T-helper 1 cell treated with Interleukin-12 subunit alpha and Interleukin-12 subunit beta and Interleukin-4 antibody, amounts not matched to agents 30 μg/mL and 1 μg/mL, for 36 hours (primary cell): ENCODE results near the gene LTBP1.

Experiments used
- H3K27ac Mint-ChIP-seq: one replicate; pipeline ENCODE4 v1.8.0; 2021; ENCODE audit warnings: mild to moderate bottlenecking, mixed read lengths
- H3K27me3 Mint-ChIP-seq: one replicate; pipeline ENCODE4 v1.8.0; 2021; ENCODE audit warnings: low read depth, mixed read lengths
- H3K36me3 Mint-ChIP-seq: one replicate; pipeline ENCODE4 v1.8.0; 2021; ENCODE audit warnings: low read depth, mixed read lengths
- H3K4me1 Mint-ChIP-seq: one replicate; pipeline ENCODE4 v1.8.0; 2021; ENCODE audit warnings: low read depth, mixed read lengths
- H3K4me3 Mint-ChIP-seq: one replicate; pipeline ENCODE4 v1.8.0; 2021; ENCODE audit warnings: mild to moderate bottlenecking, moderate library complexity, mixed read lengths
- H3K9me3 Mint-ChIP-seq: one replicate; pipeline ENCODE4 v1.8.0; 2021; ENCODE audit warnings: mixed read lengths

LTBP1 gene

GRCh38 chr2:33272001-33272400 is 325.2 kb downstream of the LTBP1 start:
- Mint-ChIP-seq H3K4me1 (peaks cover 2% of the 10 kb centered on the region), H3K4me3 (no peak overlapping the region), H3K27me3 (peaks cover 5% of the 10 kb centered on the region), H3K27ac (no peak overlapping the region), H3K36me3 (no peaks in the 10 kb centered on the region), H3K9me3 (no peaks in the 10 kb centered on the region)

DNA sequence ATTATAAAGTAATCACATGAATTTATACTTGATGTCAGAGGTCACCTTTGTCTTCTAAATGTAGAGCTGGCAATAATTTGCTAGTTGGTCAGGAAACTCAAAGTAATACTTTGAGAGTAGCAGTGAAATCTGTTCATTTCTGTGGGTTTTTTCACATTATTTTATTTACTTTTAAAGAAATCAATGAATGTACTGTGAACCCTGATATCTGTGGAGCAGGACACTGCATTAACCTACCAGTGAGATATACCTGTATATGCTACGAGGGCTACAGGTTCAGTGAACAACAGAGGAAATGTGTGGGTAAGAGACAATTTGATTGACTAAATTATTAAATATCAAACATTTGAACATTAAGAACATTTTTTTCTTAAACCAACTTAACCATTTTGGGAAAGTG is 326.7 kb downstream of the LTBP1 start:
- H3K9me3 Mint-ChIP-seq = no peaks in the 10 kb centered on the region
- H3K4me3 Mint-ChIP-seq = no peak overlapping the region
- H3K27ac Mint-ChIP-seq = no peak overlapping the region
- H3K27me3 Mint-ChIP-seq = peaks cover 5% of the 10 kb centered on the region
- H3K36me3 Mint-ChIP-seq = no peaks in the 10 kb centered on the region
- peaks cover 2% of the 10 kb centered on the region for H3K4me1 Mint-ChIP-seq

GRCh38 chr2:33274524-33274923 is 327.8 kb downstream of the LTBP1 start:
- Mint-ChIP-seq H3K4me1 (peaks cover 2% of the 10 kb centered on the region), H3K27me3 (peaks cover 4% of the 10 kb centered on the region), H3K4me3 (no peak overlapping the region), H3K27ac (no peak overlapping the region), H3K36me3 (no peaks in the 10 kb centered on the region), H3K9me3 (no peaks in the 10 kb centered on the region)

- peaks cover 2% of the 10 kb centered on the region for H3K4me1 Mint-ChIP-seq
- H3K27me3 Mint-ChIP-seq = peaks cover 6% of the 10 kb centered on the region
- no peaks in the 10 kb centered on the region for H3K9me3 Mint-ChIP-seq
- H3K4me3 Mint-ChIP-seq = no peak overlapping the region
- H3K27ac Mint-ChIP-seq = no peak overlapping the region
- no peaks in the 10 kb centered on the region for H3K36me3 Mint-ChIP-seq
Measured at GRCh38 chr2:33275689-33276444, 329.1 kb downstream of the LTBP1 start.

DNA sequence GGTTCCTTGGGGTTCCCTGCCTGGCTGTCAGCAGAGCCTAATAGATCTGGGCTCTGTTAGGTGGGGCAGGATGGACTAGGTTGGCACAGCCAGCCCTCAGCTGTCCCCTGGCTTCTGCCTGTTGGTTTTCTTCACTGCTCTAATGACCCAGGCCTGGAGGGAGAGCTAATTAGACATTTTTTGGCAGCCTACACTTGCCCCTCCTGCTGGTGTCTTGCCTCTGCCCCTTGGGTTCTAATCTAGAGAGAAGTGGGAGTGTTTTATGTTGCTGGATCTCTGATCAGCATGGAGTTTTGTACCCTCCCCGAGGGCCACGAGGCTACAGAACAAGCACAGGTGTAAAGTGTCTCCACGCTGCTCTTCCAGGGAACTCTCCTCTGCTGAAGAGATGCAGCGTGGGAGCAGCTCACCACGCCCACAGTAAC is 330.3 kb downstream of the LTBP1 start:
- H3K4me1 Mint-ChIP-seq = peaks cover 2% of the 10 kb centered on the region
- no peak overlapping the region for H3K4me3 Mint-ChIP-seq
- peaks cover 6% of the 10 kb centered on the region for H3K27me3 Mint-ChIP-seq
- H3K27ac Mint-ChIP-seq = no peak overlapping the region
- H3K9me3 Mint-ChIP-seq = no peaks in the 10 kb centered on the region
- no peaks in the 10 kb centered on the region for H3K36me3 Mint-ChIP-seq

DNA sequence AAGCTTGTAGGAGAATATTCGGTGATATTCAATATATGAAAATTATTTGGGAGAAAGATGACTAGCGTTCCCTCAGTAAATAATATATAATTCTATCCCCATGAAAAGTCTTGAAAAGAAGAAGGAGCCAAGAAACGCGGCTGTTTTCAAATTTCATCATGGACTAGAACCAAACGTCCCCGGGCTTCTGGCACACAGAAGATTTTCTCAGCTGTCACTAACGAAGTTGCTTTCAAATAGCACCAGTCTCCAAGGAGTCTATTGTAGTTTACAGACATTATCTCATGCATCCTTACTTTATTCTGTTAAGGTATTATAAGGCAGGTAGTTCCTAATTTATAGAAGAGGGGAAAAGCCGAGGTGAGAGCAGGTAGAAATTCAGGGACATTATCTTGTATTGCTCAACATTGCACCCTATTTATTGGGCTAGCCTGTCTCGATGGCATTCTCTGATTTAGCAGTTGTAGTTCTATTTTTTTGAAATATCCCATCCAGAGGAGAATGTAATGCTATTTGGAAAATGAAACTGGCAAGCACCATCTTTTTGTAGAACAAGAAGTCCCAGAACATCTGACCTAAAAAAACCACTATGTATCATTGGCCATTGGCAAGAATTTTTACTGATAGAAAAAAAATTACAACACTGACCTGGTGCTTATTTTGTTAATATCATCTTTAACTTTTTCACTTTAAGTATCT is 331.6 kb downstream of the LTBP1 start:
- Mint-ChIP-seq H3K27me3 (peaks cover 4% of the 10 kb centered on the region), H3K9me3 (no peaks in the 10 kb centered on the region), H3K4me1 (no peaks in the 10 kb centered on the region)

DNA sequence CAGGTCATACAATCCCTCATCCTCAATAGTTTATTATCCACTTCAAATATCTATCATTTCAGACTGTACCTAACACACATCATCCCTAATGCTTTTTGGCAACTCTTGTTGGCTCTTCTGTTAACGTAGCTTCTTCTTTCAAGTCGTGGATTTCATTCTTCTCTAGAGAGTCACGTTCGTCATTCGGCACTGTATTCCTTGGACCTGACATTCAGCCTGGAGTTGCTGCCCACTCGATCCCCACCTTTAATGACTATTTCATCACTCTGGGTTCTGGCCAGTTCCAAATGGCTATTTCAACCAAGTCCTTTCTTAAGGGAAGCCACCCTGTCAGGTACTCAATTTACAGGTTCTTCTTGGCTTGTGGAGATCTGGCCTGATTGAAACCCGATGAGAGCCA is 337.5 kb downstream of the LTBP1 start:
- H3K9me3 Mint-ChIP-seq = no peaks in the 10 kb centered on the region
- H3K27ac Mint-ChIP-seq = no peak overlapping the region
- peaks cover 4% of the 10 kb centered on the region for H3K27me3 Mint-ChIP-seq
- H3K4me1 Mint-ChIP-seq = no peaks in the 10 kb centered on the region
- H3K4me3 Mint-ChIP-seq = no peak overlapping the region
- no peaks in the 10 kb centered on the region for H3K36me3 Mint-ChIP-seq

More for the DNA sequence above, 331.6 kb downstream of the LTBP1 start:
- Mint-ChIP-seq H3K36me3 (no peaks in the 10 kb centered on the region), H3K27ac (no peak overlapping the region), H3K4me3 (no peak overlapping the region)

DNA sequence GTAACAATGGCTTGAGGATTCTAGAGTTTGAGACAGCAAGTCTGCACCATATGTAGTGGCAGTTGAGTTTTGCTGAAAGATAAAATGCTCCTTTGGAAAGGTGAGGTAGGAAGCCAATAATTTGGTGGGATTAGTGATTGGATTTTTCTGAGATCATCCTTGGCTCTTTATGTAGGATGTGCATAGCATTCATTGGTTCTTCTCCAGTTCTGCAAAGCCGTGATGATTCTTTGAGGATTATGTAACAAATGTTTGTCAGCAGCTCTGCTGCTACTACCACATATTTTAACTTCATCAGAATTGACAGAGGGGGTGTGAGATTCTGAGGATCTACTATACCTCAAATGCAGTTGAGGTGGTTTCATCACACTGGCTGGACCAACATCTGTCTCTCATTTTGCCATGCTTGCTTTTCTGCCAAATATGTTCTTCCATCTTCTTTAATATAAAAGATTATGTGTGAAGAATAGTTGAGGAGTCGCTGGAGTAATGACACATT is 340.8 kb downstream of the LTBP1 start:
- H3K4me1 Mint-ChIP-seq = no peaks in the 10 kb centered on the region
- H3K27ac Mint-ChIP-seq = no peak overlapping the region
- H3K4me3 Mint-ChIP-seq = no peak overlapping the region
- no peaks in the 10 kb centered on the region for H3K9me3 Mint-ChIP-seq
- H3K27me3 Mint-ChIP-seq = peaks cover 4% of the 10 kb centered on the region
- H3K36me3 Mint-ChIP-seq = no peaks in the 10 kb centered on the region

- no peaks in the 10 kb centered on the region for H3K9me3 Mint-ChIP-seq
- H3K27ac Mint-ChIP-seq = no peak overlapping the region
- peaks cover 4% of the 10 kb centered on the region for H3K27me3 Mint-ChIP-seq
- no peaks in the 10 kb centered on the region for H3K36me3 Mint-ChIP-seq
- no peaks in the 10 kb centered on the region for H3K4me1 Mint-ChIP-seq
- no peak overlapping the region for H3K4me3 Mint-ChIP-seq
Measured at GRCh38 chr2:33288011-33288410, 341.3 kb downstream of the LTBP1 start.

GRCh38 chr2:33289961-33290360 is 343.2 kb downstream of the LTBP1 start:
- Mint-ChIP-seq H3K27me3 (peaks cover 4% of the 10 kb centered on the region), H3K9me3 (no peaks in the 10 kb centered on the region), H3K27ac (no peak overlapping the region), H3K36me3 (no peaks in the 10 kb centered on the region), H3K4me3 (no peak overlapping the region), H3K4me1 (no peaks in the 10 kb centered on the region)

DNA sequence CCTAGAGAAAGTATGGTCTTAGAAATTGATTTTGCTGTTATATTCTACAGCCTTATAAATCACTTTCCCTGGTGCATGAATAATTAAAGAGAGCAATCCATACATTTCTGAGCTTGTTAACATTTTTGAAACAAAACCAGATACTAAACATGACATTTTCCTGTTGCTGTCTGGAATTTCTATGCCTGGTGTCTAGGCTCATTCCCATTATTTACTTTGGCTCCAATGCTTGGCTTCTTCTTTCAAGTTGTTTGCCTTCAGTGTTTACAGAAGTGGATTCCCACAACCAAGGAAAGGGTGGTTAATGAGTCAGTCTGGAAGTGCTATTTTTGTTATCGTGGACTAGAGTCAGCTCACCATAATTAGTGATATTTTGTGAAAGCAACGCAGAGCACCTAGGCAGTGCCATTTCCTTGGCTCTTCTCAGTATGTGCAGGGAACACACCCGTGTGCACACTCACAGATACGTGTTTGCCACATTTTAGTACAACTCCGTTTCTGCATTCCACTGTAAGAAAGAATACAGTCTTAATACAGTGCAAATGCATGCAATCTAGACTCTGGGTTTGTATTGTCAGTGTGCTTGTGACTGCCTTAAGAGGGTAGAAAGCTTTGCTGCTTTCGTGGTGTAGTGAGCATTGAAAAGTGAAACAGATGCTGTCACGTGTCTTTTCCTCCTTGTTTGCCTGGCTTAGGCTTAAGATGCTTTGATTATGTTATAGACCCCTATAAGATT is 344.7 kb downstream of the LTBP1 start:
- H3K9me3 Mint-ChIP-seq = no peaks in the 10 kb centered on the region
- no peak overlapping the region for H3K4me3 Mint-ChIP-seq
- peaks cover 4% of the 10 kb centered on the region for H3K27me3 Mint-ChIP-seq
- no peak overlapping the region for H3K27ac Mint-ChIP-seq
- H3K36me3 Mint-ChIP-seq = no peaks in the 10 kb centered on the region
- H3K4me1 Mint-ChIP-seq = no peaks in the 10 kb centered on the region

DNA sequence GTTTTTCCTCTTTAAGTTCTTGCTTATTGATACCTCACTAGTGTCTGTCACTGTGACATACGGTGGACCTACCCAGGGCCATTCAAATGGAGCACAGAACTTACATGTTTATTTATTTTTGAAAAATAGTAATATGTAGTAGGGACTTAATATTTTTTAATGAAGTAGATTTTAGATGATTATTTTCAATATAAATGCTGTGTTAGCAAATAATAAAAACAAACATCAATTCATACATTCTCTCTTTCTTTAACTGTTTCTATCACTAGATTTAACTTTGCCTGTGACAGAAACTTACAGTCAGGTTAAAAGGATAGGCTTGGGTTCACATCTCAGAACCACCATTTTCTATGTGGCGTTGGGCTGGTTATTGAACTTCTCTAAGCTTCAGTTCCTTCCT is 345.3 kb downstream of the LTBP1 start:
- no peaks in the 10 kb centered on the region for H3K9me3 Mint-ChIP-seq
- peaks cover 4% of the 10 kb centered on the region for H3K27me3 Mint-ChIP-seq
- H3K36me3 Mint-ChIP-seq = no peaks in the 10 kb centered on the region
- H3K4me3 Mint-ChIP-seq = no peak overlapping the region
- no peak overlapping the region for H3K27ac Mint-ChIP-seq
- no peaks in the 10 kb centered on the region for H3K4me1 Mint-ChIP-seq

DNA sequence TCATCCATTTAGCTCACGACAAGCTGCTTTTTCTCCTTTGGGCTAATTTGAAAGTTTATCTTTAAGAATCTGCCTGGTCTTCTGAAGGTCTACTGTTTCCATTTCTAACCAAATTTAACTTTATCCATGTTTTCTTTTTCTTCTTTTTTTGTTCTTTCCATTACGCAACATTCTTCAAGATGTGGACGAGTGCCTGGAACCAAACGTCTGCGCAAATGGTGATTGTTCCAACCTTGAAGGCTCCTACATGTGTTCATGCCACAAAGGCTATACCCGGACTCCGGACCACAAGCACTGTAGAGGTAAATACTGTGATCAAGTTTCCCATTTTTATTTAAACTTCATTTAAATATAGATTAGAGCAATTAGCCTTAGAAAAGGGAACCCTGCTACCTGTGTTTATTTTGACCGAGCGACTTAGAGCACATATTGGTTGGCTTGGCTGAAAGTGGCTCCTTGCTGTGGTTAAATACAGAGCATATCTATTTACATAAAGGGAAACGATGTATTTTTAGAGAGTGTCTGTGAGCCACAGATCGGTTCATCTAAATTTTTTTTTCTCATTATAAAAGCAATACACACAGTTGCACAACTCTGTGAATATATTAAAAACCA is 346.3 kb downstream of the LTBP1 start:
- Mint-ChIP-seq H3K4me3 (no peak overlapping the region), H3K27ac (no peak overlapping the region), H3K36me3 (no peaks in the 10 kb centered on the region), H3K27me3 (peaks cover 4% of the 10 kb centered on the region), H3K9me3 (no peaks in the 10 kb centered on the region), H3K4me1 (no peaks in the 10 kb centered on the region)

DNA sequence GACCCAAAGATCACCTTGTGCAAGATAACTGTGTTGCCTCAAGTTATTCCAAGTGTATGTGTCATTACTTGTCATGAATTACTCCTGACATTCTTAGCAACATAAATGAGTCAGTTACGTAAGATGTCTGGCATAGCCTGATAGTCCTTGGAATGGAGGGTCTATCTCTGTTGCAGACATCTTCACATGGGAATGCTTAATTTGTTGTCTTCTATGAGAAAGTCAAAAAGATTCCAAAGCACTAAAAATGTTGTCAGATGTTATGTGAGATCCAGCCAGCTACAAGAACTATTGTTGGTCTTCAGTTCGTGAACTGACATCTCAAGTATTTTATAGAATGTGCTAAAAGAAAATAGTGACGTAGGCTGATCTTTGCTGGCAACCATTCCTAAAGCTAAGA is 351.5 kb downstream of the LTBP1 start:
- H3K27ac Mint-ChIP-seq = no peak overlapping the region
- H3K4me1 Mint-ChIP-seq = no peaks in the 10 kb centered on the region
- H3K9me3 Mint-ChIP-seq = no peaks in the 10 kb centered on the region
- no peaks in the 10 kb centered on the region for H3K27me3 Mint-ChIP-seq
- H3K4me3 Mint-ChIP-seq = no peak overlapping the region
- no peaks in the 10 kb centered on the region for H3K36me3 Mint-ChIP-seq
